ENCODE measurements around the gene GFOD2.

GRCh38 chr16:67675579-67675935 is 43.6 kb downstream of the GFOD2 start:
- TF ChIP-seq ZNF337 (CRISPR knock-in tag; IDR thresholded peaks at IDR 0.05; ENCODE audit: borderline replicate concordance, low read depth) = no peak
- TF ChIP-seq NBN (conservative IDR thresholded peaks at IDR 0.05) = no peak
- no peak for TF ChIP-seq ADNP (CRISPR knock-in tag; IDR thresholded peaks at IDR 0.05)
- no peak for TF ChIP-seq ZUFSP (CRISPR knock-in tag; IDR thresholded peaks at IDR 0.05; ENCODE audit: borderline replicate concordance)
- no peak for TF ChIP-seq CTCF (CRISPR knock-in tag; IDR thresholded peaks at IDR 0.05)
- TF ChIP-seq KAT2B (IDR thresholded peaks at IDR 0.05; ENCODE audit: borderline replicate concordance, low read depth, low read length) = no peak
